ENCODE results near the gene NRF1. TPM values are rescaled to one million over a fixed set of nuclear protein-coding genes. Genes with fewer than 3 reads are reported as not detected.

Gene NRF1
- total RNA-seq, 1 experiment from 2014 or later: 25.9 TPM

GRCh38 chr7:129784783-129785684 lies 173.5 kb downstream of the NRF1 start:
- POLR2A ChIA-PET: no interaction called here
- no peak overlapping the region for H3K27ac ChIP-seq (ENCODE audit: low read depth, low read length)
- H3K9me2 ChIP-seq (ENCODE audit: insufficient read depth): no peaks in the 10 kb centered on the region
- no peak overlapping the region for H2AFZ ChIP-seq (ENCODE audit: low read depth, low read length, poor library complexity, severe bottlenecking)
- no peaks in the 10 kb centered on the region for H3K9me3 ChIP-seq (ENCODE audit: control insufficient read depth in 1 of 2, insufficient read depth in 1 of 2, low read depth in 1 of 2, low read length in 2 of 2)
- H3K4me2 ChIP-seq (ENCODE audit: low read length): no peak overlapping the region
- H3K4me1 ChIP-seq (ENCODE audit: control insufficient read depth in 1 of 2, insufficient read depth in 2 of 2, low read length in 2 of 2): peaks cover 9 to 20% of the 10 kb centered on the region in 2 experiments
- BruUV-seq (replicated peaks): no TSS peak
- ATAC-seq: no peak
- H3K27me3 ChIP-seq (ENCODE audit: insufficient read depth, low read length): no peaks in the 10 kb centered on the region
- no peaks in the 10 kb centered on the region for H4K20me1 ChIP-seq (ENCODE audit: insufficient read depth)
- RAD21 ChIA-PET (ENCODE audit: low non-redundant PET in 1 of 2, low total read pairs in 2 of 2, uncharacterized antibody in 2 of 2, unreplicated experiment in 2 of 2): no interaction called here
- TF ChIP-seq EZH2phosphoT487 (IDR thresholded peaks at IDR 0.05; ENCODE audit: borderline replicate concordance) (no peak), MAX (IDR thresholded peaks at IDR 0.05) (no peak)
- H3K79me2 ChIP-seq (ENCODE audit: insufficient read depth, low read length): no peaks in the 10 kb centered on the region
- no peak overlapping the region for H3K9ac ChIP-seq (ENCODE audit: low read length)
- CTCF ChIA-PET: no interaction called here
- no peaks in the 10 kb centered on the region for H3K36me3 ChIP-seq (ENCODE audit: control insufficient read depth in 1 of 2, insufficient read depth in 2 of 2, low read length in 2 of 2)
- intact Hi-C loops (cut with micrococcal nuclease): no loop called here
- H3K4me3 ChIP-seq (replicated peaks in 1 of 2; ENCODE audit: low read depth in 1 of 2, low read length in 2 of 2): no peak overlapping the region
- no peak for DNase-seq (ENCODE audit: low read depth, low spot score)

- H3K4me2 ChIP-seq (ENCODE audit: low read length): no peak overlapping the region
- H3K9me2 ChIP-seq (ENCODE audit: insufficient read depth): no peaks in the 10 kb centered on the region
- no peak overlapping the region for H3K4me3 ChIP-seq (replicated peaks in 1 of 2; ENCODE audit: low read depth in 1 of 2, low read length in 2 of 2)
- ChIA-PET CTCF (no interaction called here), RAD21 (ENCODE audit: low non-redundant PET in 1 of 2, low total read pairs in 2 of 2, uncharacterized antibody in 2 of 2, unreplicated experiment in 2 of 2) (no interaction called here), POLR2A (interaction anchor here (0.6 kb wide), 1 partner anchor 10 kb away, joined by 3 read pairs; no protein-coding TSS in a partner anchor)
- H3K9me3 ChIP-seq (ENCODE audit: control insufficient read depth in 1 of 2, insufficient read depth in 1 of 2, low read depth in 1 of 2, low read length in 2 of 2): no peaks in the 10 kb centered on the region
- no peaks in the 10 kb centered on the region for H3K79me2 ChIP-seq (ENCODE audit: insufficient read depth, low read length)
- no peaks in the 10 kb centered on the region for H3K27me3 ChIP-seq (ENCODE audit: insufficient read depth, low read length)
- H3K9ac ChIP-seq (ENCODE audit: low read length): no peak overlapping the region
- ATAC-seq (no peak), DNase-seq (ENCODE audit: low read depth, low spot score) (no peak)
- H3K27ac ChIP-seq (ENCODE audit: low read depth, low read length): no peak overlapping the region
- no peaks in the 10 kb centered on the region for H4K20me1 ChIP-seq (ENCODE audit: insufficient read depth)
- no peak overlapping the region for H2AFZ ChIP-seq (ENCODE audit: low read depth, low read length, poor library complexity, severe bottlenecking)
- intact Hi-C loops (cut with micrococcal nuclease): no loop called here
- no peaks in the 10 kb centered on the region for H3K36me3 ChIP-seq (ENCODE audit: control insufficient read depth in 1 of 2, insufficient read depth in 2 of 2, low read length in 2 of 2)
- BruUV-seq (replicated peaks): no TSS peak
- TF ChIP-seq YY1 (IDR thresholded peaks at IDR 0.05; ENCODE audit: extremely low read depth, insufficient replicate concordance, low read depth, low read length) (no peak), MAX (IDR thresholded peaks at IDR 0.05) (no peak), ZFX (IDR thresholded peaks at IDR 0.05) (no peak), POLR2A (IDR thresholded peaks at IDR 0.05; ENCODE audit: borderline replicate concordance, extremely low read depth, insufficient read depth, insufficient read length) (no peak), SP1 (IDR thresholded peaks at IDR 0.05; ENCODE audit: low read depth) (no peak)
- H3K4me1 ChIP-seq (ENCODE audit: control insufficient read depth in 1 of 2, insufficient read depth in 2 of 2, low read length in 2 of 2): peaks cover 9 to 15% of the 10 kb centered on the region in 2 experiments
Measured at GRCh38 chr7:129785685-129786514, 174.4 kb downstream of the NRF1 start.
